Measurements from ENCODE around the gene IFFO2. TPM values are rescaled to one million over a fixed set of nuclear protein-coding genes. Genes with fewer than 3 reads are reported as not detected.

The IFFO2 gene
- total RNA-seq, 2 donors from 2014 or later: 2.3 to 14.0 TPM

GRCh38 chr1:18970762-18971161 lies 14.3 kb upstream of the IFFO2 start:
- no peak for TF ChIP-seq CTCF (IDR thresholded peaks at IDR 0.05)
- no peak overlapping the region for H3K27ac ChIP-seq
- DNase-seq (ENCODE audit: low spot score): no peak

GRCh38 chr1:18970358-18970757 lies 13.9 kb upstream of the IFFO2 start:
- no peaks in the 10 kb centered on the region for H3K27me3 ChIP-seq
- no peak overlapping the region for H3K27ac ChIP-seq
- H3K36me3 ChIP-seq: no peaks in the 10 kb centered on the region
- H3K4me1 ChIP-seq: peaks cover 0 to 8% of the 10 kb centered on the region in 2 donors
- DNase-seq (ENCODE audit: low spot score): no peak
- no peaks in the 10 kb centered on the region for H3K9me3 ChIP-seq
- TF ChIP-seq CTCF (IDR thresholded peaks at IDR 0.05): no peak
- H3K4me3 ChIP-seq: no peak overlapping the region

More at GRCh38 chr1:18970762-18971161, 14.3 kb upstream of the IFFO2 start:
- Histone ChIP-seq H3K9me3 (no peaks in the 10 kb centered on the region), H3K4me1 (peaks cover 0 to 8% of the 10 kb centered on the region in 2 donors), H3K27me3 (no peaks in the 10 kb centered on the region), H3K36me3 (no peaks in the 10 kb centered on the region), H3K4me3 (no peak overlapping the region)

- no peak for TF ChIP-seq CTCF (IDR thresholded peaks at IDR 0.05)
- Histone ChIP-seq H3K9me3 (no peaks in the 10 kb centered on the region), H3K4me3 (no peak overlapping the region), H3K4me1 (no peaks in the 10 kb centered on the region), H3K27me3 (no peaks in the 10 kb centered on the region), H3K36me3 (no peaks in the 10 kb centered on the region), H3K27ac (no peak overlapping the region)
- no peak for DNase-seq (ENCODE audit: low spot score)
These were observed 10.7 kb upstream of the IFFO2 start for GRCh38 chr1:18967066-18967690.

GRCh38 chr1:18965206-18966173 lies 9.0 kb upstream of the IFFO2 start:
- no peaks in the 10 kb centered on the region for H3K9me3 ChIP-seq
- no peaks in the 10 kb centered on the region for H3K4me1 ChIP-seq
- no peaks in the 10 kb centered on the region for H3K27me3 ChIP-seq
- no peaks in the 10 kb centered on the region for H3K36me3 ChIP-seq
- H3K4me3 ChIP-seq: no peak overlapping the region
- H3K27ac ChIP-seq: peak overlapping the region in 1 of 2 donors; percentile 51
- no peak for TF ChIP-seq CTCF (IDR thresholded peaks at IDR 0.05)
- no peak for DNase-seq (ENCODE audit: low spot score)

- no peak for TF ChIP-seq CTCF (IDR thresholded peaks at IDR 0.05)
- no peaks in the 10 kb centered on the region for H3K4me1 ChIP-seq
- no peak for DNase-seq (ENCODE audit: low spot score)
- no peaks in the 10 kb centered on the region for H3K27me3 ChIP-seq
- H3K9me3 ChIP-seq: no peaks in the 10 kb centered on the region
- no peaks in the 10 kb centered on the region for H3K36me3 ChIP-seq
- H3K27ac ChIP-seq: no peak overlapping the region
- H3K4me3 ChIP-seq: no peak overlapping the region
These were observed 7.5 kb upstream of the IFFO2 start for GRCh38 chr1:18963968-18964367.

All from right atrium auricular region (tissue), 2 donors.